Measurements from ENCODE around the gene CAPZB.

Gene CAPZB

GRCh38 chr1:19436716-19437476 lies 48.4 kb downstream of the CAPZB start:
- Histone ChIP-seq H3K36me3 (ENCODE audit: insufficient read depth, low read length) (peaks cover 40% of the 10 kb centered on the region; the same call in 1 of the 2 replicates), H3K9me3 (ENCODE audit: insufficient read depth, low read depth, low read length) (no peaks in the 10 kb centered on the region), H3F3A (ENCODE audit: low read depth) (no peaks in the 10 kb centered on the region), H3K27me3 (ENCODE audit: insufficient read depth, low read length, poor library complexity, severe bottlenecking) (no peaks in the 10 kb centered on the region), H3K9ac (ENCODE audit: low read depth, low read length, poor library complexity, severe bottlenecking) (no peak overlapping the region), H3K4me2 (ENCODE audit: low read depth, low read length, poor library complexity, severe bottlenecking) (no peak overlapping the region), H4K20me1 (ENCODE audit: insufficient read depth, low read length, poor library complexity, severe bottlenecking) (peaks cover 82% of the 10 kb centered on the region), H3K9me2 (replicated peaks; ENCODE audit: low read depth, low read length) (no peaks in the 10 kb centered on the region), H3K4me1 (ENCODE audit: insufficient read depth, low read length, poor library complexity, severe bottlenecking) (no peaks in the 10 kb centered on the region), H3K4me3 (ENCODE audit: low read length, poor library complexity, severe bottlenecking) (no peak overlapping the region), H2AFZ (ENCODE audit: low read length) (no peak overlapping the region), H3K79me2 (ENCODE audit: insufficient read depth, low read length) (peaks cover 100% of the 10 kb centered on the region)
- no peak for TF ChIP-seq CTCF (conservative IDR thresholded peaks at IDR 0.05; ENCODE audit: low read length)
- no peak for TF ChIP-seq EZH2phosphoT487 (IDR thresholded peaks at IDR 0.05; ENCODE audit: borderline replicate concordance)

- H3K9me3 ChIP-seq (ENCODE audit: insufficient read depth, low read depth, low read length) = no peaks in the 10 kb centered on the region
- H3K4me1 ChIP-seq (ENCODE audit: insufficient read depth, low read length, poor library complexity, severe bottlenecking) = no peaks in the 10 kb centered on the region
- H3K9ac ChIP-seq (ENCODE audit: low read depth, low read length, poor library complexity, severe bottlenecking) = no peak overlapping the region
- no peaks in the 10 kb centered on the region for H3F3A ChIP-seq (ENCODE audit: low read depth)
- no peaks in the 10 kb centered on the region for H3K9me2 ChIP-seq (replicated peaks; ENCODE audit: low read depth, low read length)
- peaks cover 77% of the 10 kb centered on the region for H4K20me1 ChIP-seq (ENCODE audit: insufficient read depth, low read length, poor library complexity, severe bottlenecking)
- TF ChIP-seq EZH2phosphoT487 (IDR thresholded peaks at IDR 0.05; ENCODE audit: borderline replicate concordance) (no peak), CTCF (conservative IDR thresholded peaks at IDR 0.05; ENCODE audit: low read length) (no peak)
- H3K79me2 ChIP-seq (ENCODE audit: insufficient read depth, low read length) = peaks cover 99% of the 10 kb centered on the region
- no peaks in the 10 kb centered on the region for H3K27me3 ChIP-seq (ENCODE audit: insufficient read depth, low read length, poor library complexity, severe bottlenecking)
- H3K36me3 ChIP-seq (ENCODE audit: insufficient read depth, low read length) = peaks cover 36% of the 10 kb centered on the region; the same call in 1 of the 2 replicates
- no peak overlapping the region for H2AFZ ChIP-seq (ENCODE audit: low read length)
- H3K4me3 ChIP-seq (ENCODE audit: low read length, poor library complexity, severe bottlenecking) = no peak overlapping the region
- H3K4me2 ChIP-seq (ENCODE audit: low read depth, low read length, poor library complexity, severe bottlenecking) = no peak overlapping the region
Measured at GRCh38 chr1:19435851-19436455, 49.4 kb downstream of the CAPZB start.

GRCh38 chr1:19435181-19435580 lies 50.2 kb downstream of the CAPZB start:
- Histone ChIP-seq H3K79me2 (ENCODE audit: insufficient read depth, low read length) (peaks cover 99% of the 10 kb centered on the region), H2AFZ (ENCODE audit: low read length) (no peak overlapping the region), H3K27me3 (ENCODE audit: insufficient read depth, low read length, poor library complexity, severe bottlenecking) (no peaks in the 10 kb centered on the region), H3K4me2 (ENCODE audit: low read depth, low read length, poor library complexity, severe bottlenecking) (no peak overlapping the region), H3K4me1 (ENCODE audit: insufficient read depth, low read length, poor library complexity, severe bottlenecking) (no peaks in the 10 kb centered on the region), H3K36me3 (ENCODE audit: insufficient read depth, low read length) (peaks cover 35% of the 10 kb centered on the region; the same call in 1 of the 2 replicates), H3K9me2 (replicated peaks; ENCODE audit: low read depth, low read length) (no peaks in the 10 kb centered on the region), H3K9me3 (ENCODE audit: insufficient read depth, low read depth, low read length) (no peaks in the 10 kb centered on the region), H4K20me1 (ENCODE audit: insufficient read depth, low read length, poor library complexity, severe bottlenecking) (peaks cover 79% of the 10 kb centered on the region), H3K4me3 (ENCODE audit: low read length, poor library complexity, severe bottlenecking) (no peak overlapping the region), H3K9ac (ENCODE audit: low read depth, low read length, poor library complexity, severe bottlenecking) (no peak overlapping the region), H3F3A (ENCODE audit: low read depth) (no peaks in the 10 kb centered on the region)
- TF ChIP-seq EZH2phosphoT487 (IDR thresholded peaks at IDR 0.05; ENCODE audit: borderline replicate concordance) (no peak), CTCF (conservative IDR thresholded peaks at IDR 0.05; ENCODE audit: low read length) (no peak)

Measured in Loucy (cell line).